Adipocyte (in vitro differentiated cells): ENCODE data around the gene CDH16.
"Not testable (repeated sequence)": the region's sequence is repeated elsewhere in the genome, so short reads cannot be mapped to it uniquely, and the experiment has no call there.

Source experiments
- DNase-seq: peaks from one replicate; pipeline ENCODE4 v3.0.0-alpha.2; 2015; ENCODE audit warnings: low read depth
- H3K27me3 ChIP-seq: replicated peaks from 2 replicates; pipeline ENCODE4 v1.7.0; 2013; ENCODE audit warnings: mild to moderate bottlenecking, low read length, moderate library complexity; ENCODE audit not compliant: control insufficient read depth, insufficient read depth
- H3K36me3 ChIP-seq: 2 replicates; pipeline ENCODE4 v1.7.0; 2013; ENCODE audit warnings: low read length, mild to moderate bottlenecking, moderate library complexity; ENCODE audit not compliant: control insufficient read depth, insufficient read depth, severe bottlenecking
- H3K4me1 ChIP-seq: 2 replicates; pipeline ENCODE4 v1.7.0; 2013; ENCODE audit warnings: mild to moderate bottlenecking, low read length, moderate library complexity; ENCODE audit not compliant: control insufficient read depth, insufficient read depth
- H3K4me3 ChIP-seq: 2 replicates; pipeline ENCODE4 v1.7.0; 2013; ENCODE audit warnings: mild to moderate bottlenecking, low read length, moderate library complexity
- H3K9ac ChIP-seq: 2 replicates; pipeline ENCODE4 v1.7.0; 2013; ENCODE audit warnings: mild to moderate bottlenecking, low read length, moderate library complexity
- H3K9me3 ChIP-seq: 2 replicates; pipeline ENCODE4 v1.7.0; 2013; ENCODE audit warnings: mild to moderate bottlenecking, low read length, moderate library complexity; ENCODE audit not compliant: control insufficient read depth

CDH16 gene

GRCh38 chr16:66946541-66946940, 27.9 kb upstream of the CDH16 start:
- peaks cover 1% of the 10 kb centered on the region for H3K9me3 ChIP-seq
- peaks cover 11% of the 10 kb centered on the region for H3K27me3 ChIP-seq
- H3K4me1 ChIP-seq = peaks cover 24% of the 10 kb centered on the region
- H3K9ac ChIP-seq = no peak overlapping the region
- no peak for DNase-seq
- peaks cover 26% of the 10 kb centered on the region for H3K36me3 ChIP-seq
- no peak overlapping the region for H3K4me3 ChIP-seq

GRCh38 chr16:66945939-66946338, 27.3 kb upstream of the CDH16 start:
- Histone ChIP-seq H3K4me3 (no peak overlapping the region), H3K27me3 (peaks cover 11% of the 10 kb centered on the region), H3K36me3 (peaks cover 32% of the 10 kb centered on the region), H3K9me3 (no peaks in the 10 kb centered on the region), H3K4me1 (peaks cover 24% of the 10 kb centered on the region), H3K9ac (no peak overlapping the region)
- no peak for DNase-seq

- Histone ChIP-seq H3K27me3 (peaks cover 11% of the 10 kb centered on the region), H3K36me3 (peaks cover 41% of the 10 kb centered on the region), H3K4me1 (peaks cover 24% of the 10 kb centered on the region)
- not testable (repeated sequence) for H3K4me3 ChIP-seq, DNase-seq, H3K9me3 ChIP-seq, H3K9ac ChIP-seq
Observed at GRCh38 chr16:66944971-66945370, 26.3 kb upstream of the CDH16 start.

DNA sequence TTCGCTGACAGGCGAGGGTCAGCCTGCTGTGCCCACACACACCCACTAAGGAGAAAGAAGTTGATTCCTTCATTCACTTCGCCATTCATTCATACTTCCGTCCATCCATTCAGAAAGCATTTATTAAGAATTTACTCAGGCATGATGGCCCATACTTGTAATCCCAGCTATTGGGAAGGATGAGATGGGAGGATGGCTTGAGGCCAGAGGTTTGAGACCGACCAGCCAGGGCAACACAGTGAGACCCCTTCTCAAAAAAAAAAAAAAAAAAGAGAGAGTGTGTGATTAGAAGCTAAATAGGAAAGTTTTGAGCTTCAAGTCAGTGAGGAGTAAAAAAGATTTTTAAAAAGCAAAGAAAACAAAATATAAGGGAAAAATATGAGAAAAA, 25.4 kb upstream of the CDH16 start:
- peaks cover 8% of the 10 kb centered on the region for H3K27me3 ChIP-seq
- DNase-seq = no peak
- H3K4me3 ChIP-seq = no peak overlapping the region
- no peaks in the 10 kb centered on the region for H3K9me3 ChIP-seq
- peaks cover 44% of the 10 kb centered on the region for H3K36me3 ChIP-seq
- H3K9ac ChIP-seq = no peak overlapping the region
- H3K4me1 ChIP-seq = peaks cover 17% of the 10 kb centered on the region

DNA sequence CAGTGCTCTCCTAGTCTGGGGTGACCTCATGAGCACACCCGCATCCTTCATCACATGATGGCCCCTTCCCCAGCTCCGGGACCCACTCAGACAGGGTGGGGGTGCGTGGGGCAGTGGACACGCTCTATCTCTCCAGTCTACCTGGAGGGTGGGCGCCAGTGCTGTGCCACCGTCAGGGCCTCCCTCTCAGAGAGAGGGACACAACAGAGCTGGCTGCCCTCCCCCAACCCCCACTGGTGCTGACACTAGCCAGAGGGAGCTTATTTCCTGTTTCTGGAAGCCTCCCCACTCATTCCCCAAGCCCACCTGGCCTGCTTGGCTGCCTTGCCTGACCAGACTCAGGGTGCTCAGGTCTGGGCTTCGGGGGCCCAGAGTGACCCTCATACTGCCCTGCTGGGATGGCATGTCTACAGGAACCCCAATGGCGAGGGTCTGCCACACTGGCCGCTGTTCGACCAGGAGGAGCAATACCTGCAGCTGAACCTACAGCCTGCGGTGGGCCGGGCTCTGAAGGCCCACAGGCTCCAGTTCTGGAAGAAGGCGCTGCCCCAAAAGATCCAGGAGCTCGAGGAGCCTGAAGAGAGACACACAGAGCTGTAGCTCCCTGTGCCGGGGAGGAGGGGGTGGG, 24.9 kb upstream of the CDH16 start:
- no peak for DNase-seq
- Histone ChIP-seq H3K9ac (no peak overlapping the region), H3K4me1 (peaks cover 11% of the 10 kb centered on the region), H3K4me3 (no peak overlapping the region), H3K27me3 (peaks cover 3% of the 10 kb centered on the region), H3K36me3 (peaks cover 48% of the 10 kb centered on the region), H3K9me3 (no peaks in the 10 kb centered on the region)

- Histone ChIP-seq H3K4me3 (no peak overlapping the region), H3K27me3 (no peaks in the 10 kb centered on the region), H3K9ac (no peak overlapping the region), H3K36me3 (peaks cover 51% of the 10 kb centered on the region), H3K4me1 (peaks cover 6% of the 10 kb centered on the region), H3K9me3 (no peaks in the 10 kb centered on the region)
- no peak for DNase-seq
Observed at GRCh38 chr16:66942981-66943380, 24.3 kb upstream of the CDH16 start.

DNA sequence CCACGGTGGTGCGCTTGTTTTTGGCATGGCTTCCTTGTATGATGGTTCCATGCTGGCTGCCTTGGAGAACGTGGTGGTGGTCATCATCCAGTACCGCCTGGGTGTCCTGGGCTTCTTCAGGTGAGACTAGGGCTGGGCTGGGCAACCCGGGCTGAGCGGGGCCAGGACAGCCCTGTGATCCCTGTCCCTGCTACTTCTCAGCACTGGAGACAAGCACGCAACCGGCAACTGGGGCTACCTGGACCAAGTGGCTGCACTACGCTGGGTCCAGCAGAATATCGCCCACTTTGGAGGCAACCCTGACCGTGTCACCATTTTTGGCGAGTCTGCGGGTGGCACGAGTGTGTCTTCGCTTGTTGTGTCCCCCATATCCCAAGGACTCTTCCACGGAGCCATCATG, 21.6 kb upstream of the CDH16 start:
- peaks cover 16% of the 10 kb centered on the region for H3K4me1 ChIP-seq
- no peaks in the 10 kb centered on the region for H3K27me3 ChIP-seq
- H3K9ac ChIP-seq = no peak overlapping the region
- peaks cover 56% of the 10 kb centered on the region for H3K36me3 ChIP-seq
- no peak overlapping the region for H3K4me3 ChIP-seq
- H3K9me3 ChIP-seq = no peaks in the 10 kb centered on the region
- DNase-seq = no peak

DNA sequence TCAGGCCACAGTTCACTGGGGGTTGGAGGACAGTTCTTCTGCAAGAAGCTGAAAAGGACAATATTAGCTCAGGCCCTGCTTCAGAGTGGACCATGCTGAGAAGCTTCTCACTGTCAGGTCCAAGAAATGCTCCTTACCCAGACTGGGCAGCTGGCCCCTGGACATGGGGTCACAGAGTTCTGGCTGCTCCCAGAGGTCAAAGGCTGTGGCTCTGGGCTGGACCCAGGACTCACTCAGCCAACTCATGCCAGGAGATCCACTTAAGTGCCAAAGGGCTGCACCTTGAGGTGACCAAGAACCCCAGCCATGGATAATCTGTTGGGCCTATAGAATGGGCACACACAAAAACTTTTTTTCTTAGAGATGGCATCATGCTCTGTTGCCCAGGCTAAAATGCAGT, 20.7 kb upstream of the CDH16 start:
- Histone ChIP-seq H3K36me3 (peaks cover 56% of the 10 kb centered on the region), H3K4me3 (no peak overlapping the region), H3K4me1 (peaks cover 16% of the 10 kb centered on the region), H3K9ac (no peak overlapping the region), H3K27me3 (no peaks in the 10 kb centered on the region), H3K9me3 (no peaks in the 10 kb centered on the region)
- no peak for DNase-seq

DNA sequence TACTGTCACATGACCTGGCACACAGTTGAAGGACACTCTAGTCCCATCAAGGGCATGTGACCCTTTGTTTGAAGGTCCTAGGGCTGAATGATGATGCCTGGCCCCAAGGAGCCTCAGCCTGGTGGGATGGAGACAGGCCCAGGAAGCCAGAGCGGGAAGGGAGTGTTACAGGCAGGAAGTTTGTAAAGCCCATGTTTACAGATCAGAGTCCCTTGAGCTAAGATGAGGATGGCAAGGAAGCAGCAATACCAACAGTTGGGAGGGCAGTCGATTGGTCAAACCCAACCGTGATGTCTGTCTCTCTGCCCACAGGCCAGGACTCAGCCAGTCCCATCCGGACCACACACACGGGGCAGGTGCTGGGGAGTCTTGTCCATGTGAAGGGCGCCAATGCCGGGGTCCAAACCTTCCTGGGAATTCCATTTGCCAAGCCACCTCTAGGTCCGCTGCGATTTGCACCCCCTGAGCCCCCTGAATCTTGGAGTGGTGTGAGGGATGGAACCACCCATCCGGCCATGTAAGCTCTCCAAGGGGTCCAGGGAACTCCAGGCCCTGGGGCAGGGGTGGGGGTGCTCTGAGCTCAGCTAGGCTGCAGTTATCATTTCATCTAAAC, 19.1 kb upstream of the CDH16 start:
- no peak overlapping the region for H3K4me3 ChIP-seq

GRCh38 chr16:66936889-66937554, 18.3 kb upstream of the CDH16 start:
- DNase-seq = no peak

More for the DNA sequence above, 19.1 kb upstream of the CDH16 start:
- no peaks in the 10 kb centered on the region for H3K27me3 ChIP-seq
- peaks cover 24% of the 10 kb centered on the region for H3K4me1 ChIP-seq
- H3K9ac ChIP-seq = no peak overlapping the region
- H3K9me3 ChIP-seq = no peaks in the 10 kb centered on the region
- DNase-seq = no peak
- peaks cover 43% of the 10 kb centered on the region for H3K36me3 ChIP-seq

GRCh38 chr16:66936462-66936861, 17.8 kb upstream of the CDH16 start:
- peak overlapping the region; percentile 100 for H3K9ac ChIP-seq
- no peaks in the 10 kb centered on the region for H3K9me3 ChIP-seq
- peak overlapping the region; percentile 100 for H3K4me3 ChIP-seq
- DNase-seq = no peak
- peaks cover 29% of the 10 kb centered on the region for H3K36me3 ChIP-seq
- peaks cover 24% of the 10 kb centered on the region for H3K4me1 ChIP-seq
- no peaks in the 10 kb centered on the region for H3K27me3 ChIP-seq

More at GRCh38 chr16:66936889-66937554, 18.3 kb upstream of the CDH16 start:
- no peaks in the 10 kb centered on the region for H3K9me3 ChIP-seq
- peaks cover 24% of the 10 kb centered on the region for H3K4me1 ChIP-seq
- peak overlapping the region; percentile 100 for H3K4me3 ChIP-seq
- H3K27me3 ChIP-seq = no peaks in the 10 kb centered on the region
- peaks cover 35% of the 10 kb centered on the region for H3K36me3 ChIP-seq
- no peak overlapping the region for H3K9ac ChIP-seq
